Measurements from ENCODE around the gene POLR1A.

POLR1A gene

DNA sequence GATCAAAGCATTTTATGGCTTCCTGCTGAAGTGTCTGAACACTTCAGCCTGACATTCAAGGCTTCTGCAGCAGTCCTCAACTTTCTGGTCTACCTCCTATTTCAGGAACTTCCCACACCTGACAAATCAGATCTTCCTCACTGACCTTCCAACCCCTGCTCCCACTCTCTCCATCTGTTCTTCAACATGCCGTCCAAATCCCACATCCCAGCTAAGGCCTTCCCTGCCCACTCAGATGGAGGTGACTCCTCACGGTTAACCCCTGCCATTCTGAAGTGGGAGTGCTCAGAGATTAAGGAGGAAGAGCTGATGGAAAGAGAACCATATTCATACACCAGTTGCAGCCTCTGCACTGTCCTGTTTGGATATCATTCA is 104.8 kb downstream of the POLR1A start (continued):
- TF ChIP-seq EGR2 (tag by site-specific recombination; IDR thresholded peaks at IDR 0.05; ENCODE audit: low read depth): peak; percentile 94
- no peak for TF ChIP-seq ZNF514 (tag by site-specific recombination; IDR thresholded peaks at IDR 0.05)
- no peak for TF ChIP-seq MZF1 (tag by site-specific recombination; IDR thresholded peaks at IDR 0.05; ENCODE audit: borderline replicate concordance)
- TF ChIP-seq GLI4 (tag by site-specific recombination; IDR thresholded peaks at IDR 0.05): no peak
- TF ChIP-seq ZFP69B (tag by site-specific recombination; IDR thresholded peaks at IDR 0.05): no peak
- no peak for TF ChIP-seq ZNF561 (tag by site-specific recombination; IDR thresholded peaks at IDR 0.05; ENCODE audit: borderline replicate concordance)

DNA sequence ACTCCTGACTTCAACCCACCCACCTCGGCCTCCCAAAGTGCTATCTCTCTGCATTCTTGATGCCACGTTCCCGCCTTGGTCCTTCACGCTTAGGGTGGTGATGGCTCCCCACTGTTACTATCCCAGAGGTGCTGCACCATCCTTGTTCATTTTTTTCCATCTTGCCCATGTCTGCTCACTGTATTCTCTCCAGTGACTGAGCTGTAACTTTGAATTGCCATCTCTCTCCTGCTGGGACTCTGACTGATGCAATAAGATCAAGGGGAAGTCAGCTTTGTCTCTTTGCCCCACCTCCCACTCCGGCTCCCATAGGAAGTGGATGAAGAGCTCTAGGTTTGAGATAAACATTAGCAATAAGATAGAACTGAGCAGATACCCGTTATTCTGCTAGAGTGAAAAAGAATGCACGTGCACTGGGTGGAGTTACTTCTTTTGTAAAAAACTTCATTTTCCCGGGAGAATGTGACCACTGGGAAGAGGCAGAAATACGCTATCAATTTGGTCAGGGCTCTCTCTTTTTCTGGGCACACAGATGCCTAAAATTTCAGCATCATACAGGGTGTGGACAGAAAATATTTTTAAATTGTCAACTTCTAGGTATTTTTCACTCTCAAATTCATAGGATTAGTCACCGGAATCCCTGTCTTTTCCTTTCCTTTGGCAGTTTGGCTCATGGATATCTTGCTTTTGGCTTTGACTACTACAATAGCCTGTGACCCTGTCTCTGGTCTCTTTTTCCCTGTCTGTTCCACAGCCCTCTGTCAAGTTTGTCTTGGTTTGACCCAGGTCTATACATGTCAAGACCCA is 105.4 kb downstream of the POLR1A start:
- no peak overlapping the region for H3K27ac ChIP-seq (ENCODE audit: extremely low read depth, low read depth, low read length)
- POLR2A ChIA-PET: no interaction called here
- no peaks in the 10 kb centered on the region for H3K9me3 ChIP-seq (ENCODE audit: control insufficient read depth, insufficient read depth, low read depth, low read length)

More for the DNA sequence above, 105.4 kb downstream of the POLR1A start:
- TF ChIP-seq ZFHX2 (tag by site-specific recombination; conservative IDR thresholded peaks at IDR 0.05): no peak
- TF ChIP-seq ZBTB1 (tag by site-specific recombination; IDR thresholded peaks at IDR 0.05): no peak
- no peak for TF ChIP-seq ZNF248 (tag by site-specific recombination; IDR thresholded peaks at IDR 0.05)
- TF ChIP-seq, protein P1, sequence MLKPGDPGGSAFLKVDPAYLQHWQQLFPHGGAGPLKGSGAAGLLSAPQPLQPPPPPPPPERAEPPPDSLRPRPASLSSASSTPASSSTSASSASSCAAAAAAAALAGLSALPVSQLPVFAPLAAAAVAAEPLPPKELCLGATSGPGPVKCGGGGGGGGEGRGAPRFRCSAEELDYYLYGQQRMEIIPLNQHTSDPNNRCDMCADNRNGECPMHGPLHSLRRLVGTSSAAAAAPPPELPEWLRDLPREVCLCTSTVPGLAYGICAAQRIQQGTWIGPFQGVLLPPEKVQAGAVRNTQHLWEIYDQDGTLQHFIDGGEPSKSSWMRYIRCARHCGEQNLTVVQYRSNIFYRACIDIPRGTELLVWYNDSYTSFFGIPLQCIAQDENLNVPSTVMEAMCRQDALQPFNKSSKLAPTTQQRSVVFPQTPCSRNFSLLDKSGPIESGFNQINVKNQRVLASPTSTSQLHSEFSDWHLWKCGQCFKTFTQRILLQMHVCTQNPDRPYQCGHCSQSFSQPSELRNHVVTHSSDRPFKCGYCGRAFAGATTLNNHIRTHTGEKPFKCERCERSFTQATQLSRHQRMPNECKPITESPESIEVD (tag by site-specific recombination; IDR thresholded peaks at IDR 0.05): no peak
- no peak for TF ChIP-seq ZNF560 (tag by site-specific recombination; IDR thresholded peaks at IDR 0.05; ENCODE audit: borderline replicate concordance)
- TF ChIP-seq, protein P2, sequence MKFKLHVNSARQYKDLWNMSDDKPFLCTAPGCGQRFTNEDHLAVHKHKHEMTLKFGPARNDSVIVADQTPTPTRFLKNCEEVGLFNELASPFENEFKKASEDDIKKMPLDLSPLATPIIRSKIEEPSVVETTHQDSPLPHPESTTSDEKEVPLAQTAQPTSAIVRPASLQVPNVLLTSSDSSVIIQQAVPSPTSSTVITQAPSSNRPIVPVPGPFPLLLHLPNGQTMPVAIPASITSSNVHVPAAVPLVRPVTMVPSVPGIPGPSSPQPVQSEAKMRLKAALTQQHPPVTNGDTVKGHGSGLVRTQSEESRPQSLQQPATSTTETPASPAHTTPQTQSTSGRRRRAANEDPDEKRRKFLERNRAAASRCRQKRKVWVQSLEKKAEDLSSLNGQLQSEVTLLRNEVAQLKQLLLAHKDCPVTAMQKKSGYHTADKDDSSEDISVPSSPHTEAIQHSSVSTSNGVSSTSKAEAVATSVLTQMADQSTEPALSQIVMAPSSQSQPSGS (tag by site-specific recombination; IDR thresholded peaks at IDR 0.05; ENCODE audit: low read depth): no peak
- no peak for TF ChIP-seq ZBTB20 (tag by site-specific recombination; IDR thresholded peaks at IDR 0.05)
- TF ChIP-seq ZIC2 (tag by site-specific recombination; IDR thresholded peaks at IDR 0.05): no peak
- no peak for TF ChIP-seq ZNF610 (tag by site-specific recombination; IDR thresholded peaks at IDR 0.05; ENCODE audit: borderline replicate concordance)
- TF ChIP-seq, protein P3, sequence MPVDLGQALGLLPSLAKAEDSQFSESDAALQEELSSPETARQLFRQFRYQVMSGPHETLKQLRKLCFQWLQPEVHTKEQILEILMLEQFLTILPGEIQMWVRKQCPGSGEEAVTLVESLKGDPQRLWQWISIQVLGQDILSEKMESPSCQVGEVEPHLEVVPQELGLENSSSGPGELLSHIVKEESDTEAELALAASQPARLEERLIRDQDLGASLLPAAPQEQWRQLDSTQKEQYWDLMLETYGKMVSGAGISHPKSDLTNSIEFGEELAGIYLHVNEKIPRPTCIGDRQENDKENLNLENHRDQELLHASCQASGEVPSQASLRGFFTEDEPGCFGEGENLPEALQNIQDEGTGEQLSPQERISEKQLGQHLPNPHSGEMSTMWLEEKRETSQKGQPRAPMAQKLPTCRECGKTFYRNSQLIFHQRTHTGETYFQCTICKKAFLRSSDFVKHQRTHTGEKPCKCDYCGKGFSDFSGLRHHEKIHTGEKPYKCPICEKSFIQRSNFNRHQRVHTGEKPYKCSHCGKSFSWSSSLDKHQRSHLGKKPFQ (tag by site-specific recombination; IDR thresholded peaks at IDR 0.05): no peak
- no peak for TF ChIP-seq ZNF837 (tag by site-specific recombination; IDR thresholded peaks at IDR 0.05)
- TF ChIP-seq OSR2 (tag by site-specific recombination; IDR thresholded peaks at IDR 0.05): no peak
- TF ChIP-seq, protein P4, sequence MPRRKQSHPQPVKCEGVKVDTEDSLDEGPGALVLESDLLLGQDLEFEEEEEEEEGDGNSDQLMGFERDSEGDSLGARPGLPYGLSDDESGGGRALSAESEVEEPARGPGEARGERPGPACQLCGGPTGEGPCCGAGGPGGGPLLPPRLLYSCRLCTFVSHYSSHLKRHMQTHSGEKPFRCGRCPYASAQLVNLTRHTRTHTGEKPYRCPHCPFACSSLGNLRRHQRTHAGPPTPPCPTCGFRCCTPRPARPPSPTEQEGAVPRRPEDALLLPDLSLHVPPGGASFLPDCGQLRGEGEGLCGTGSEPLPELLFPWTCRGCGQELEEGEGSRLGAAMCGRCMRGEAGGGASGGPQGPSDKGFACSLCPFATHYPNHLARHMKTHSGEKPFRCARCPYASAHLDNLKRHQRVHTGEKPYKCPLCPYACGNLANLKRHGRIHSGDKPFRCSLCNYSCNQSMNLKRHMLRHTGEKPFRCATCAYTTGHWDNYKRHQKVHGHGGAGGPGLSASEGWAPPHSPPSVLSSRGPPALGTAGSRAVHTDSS (tag by site-specific recombination; IDR thresholded peaks at IDR 0.05): no peak
- TF ChIP-seq, protein P5, sequence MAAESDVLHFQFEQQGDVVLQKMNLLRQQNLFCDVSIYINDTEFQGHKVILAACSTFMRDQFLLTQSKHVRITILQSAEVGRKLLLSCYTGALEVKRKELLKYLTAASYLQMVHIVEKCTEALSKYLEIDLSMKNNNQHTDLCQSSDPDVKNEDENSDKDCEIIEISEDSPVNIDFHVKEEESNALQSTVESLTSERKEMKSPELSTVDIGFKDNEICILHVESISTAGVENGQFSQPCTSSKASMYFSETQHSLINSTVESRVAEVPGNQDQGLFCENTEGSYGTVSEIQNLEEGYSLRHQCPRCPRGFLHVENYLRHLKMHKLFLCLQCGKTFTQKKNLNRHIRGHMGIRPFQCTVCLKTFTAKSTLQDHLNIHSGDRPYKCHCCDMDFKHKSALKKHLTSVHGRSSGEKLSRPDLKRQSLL (tag by site-specific recombination; IDR thresholded peaks at IDR 0.05): no peak
- TF ChIP-seq, protein P6, sequence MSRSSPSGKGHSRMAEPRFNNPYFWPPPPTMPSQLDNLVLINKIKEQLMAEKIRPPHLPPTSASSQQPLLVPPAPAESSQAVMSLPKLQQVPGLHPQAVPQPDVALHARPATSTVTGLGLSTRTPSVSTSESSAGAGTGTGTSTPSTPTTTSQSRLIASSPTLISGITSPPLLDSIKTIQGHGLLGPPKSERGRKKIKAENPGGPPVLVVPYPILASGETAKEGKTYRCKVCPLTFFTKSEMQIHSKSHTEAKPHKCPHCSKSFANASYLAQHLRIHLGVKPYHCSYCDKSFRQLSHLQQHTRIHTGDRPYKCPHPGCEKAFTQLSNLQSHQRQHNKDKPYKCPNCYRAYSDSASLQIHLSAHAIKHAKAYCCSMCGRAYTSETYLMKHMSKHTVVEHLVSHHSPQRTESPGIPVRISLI (tag by site-specific recombination; IDR thresholded peaks at IDR 0.05): no peak
- no peak for TF ChIP-seq HOXD13 (CRISPR knock-in tag; IDR thresholded peaks at IDR 0.05; ENCODE audit: borderline replicate concordance)
- no peak for TF ChIP-seq TRIM28 (IDR thresholded peaks at IDR 0.05; ENCODE audit: borderline replicate concordance, low read length)
- TF ChIP-seq ZNF830 (tag by site-specific recombination; IDR thresholded peaks at IDR 0.05; ENCODE audit: low read depth): no peak
- TF ChIP-seq RBAK (tag by site-specific recombination; IDR thresholded peaks at IDR 0.05): no peak
- TF ChIP-seq ZNF184 (tag by site-specific recombination; IDR thresholded peaks at IDR 0.05): no peak
- Histone ChIP-seq H3K4me1 (ENCODE audit: control insufficient read depth, insufficient read depth, low read length) (no peaks in the 10 kb centered on the region), H3K4me3 (ENCODE audit: low read depth, low read length) (no peak overlapping the region), H3K36me3 (ENCODE audit: control insufficient read depth in 2 of 2, insufficient read depth in 1 of 2, low read length in 2 of 2) (no peaks in the 10 kb centered on the region)
- CTCF ChIA-PET: interaction anchor here (0.7 kb wide), 1 partner anchor 14 kb away, joined by 4 read pairs; no protein-coding TSS in a partner anchor
